HCT116 (cell line): ENCODE results near the gene BTF3.

Experiments
- CEBPB ChIP-seq: IDR thresholded peaks from 2 replicates; pipeline ENCODE4 v1.6.1; 2012; ENCODE audit warnings: low read depth
- CTCF ChIP-seq, 3 experiments: fragments of 200-600 bp in 1 of 3; sonication (generic) in 1 of 3; IDR thresholded peaks in 2 of 3; conservative IDR thresholded peaks in 1 of 3; 2 replicates each; pipeline ENCODE4 v1.5.1; 2012 to 2017; ENCODE audit warnings: low read depth in 2 of 3, low read length in 2 of 3, antibody characterized with exemption in 1 of 3, borderline replicate concordance in 1 of 3, control low read depth in 1 of 3, mild to moderate bottlenecking in 1 of 3, mixed read lengths in 1 of 3, mixed run types in 1 of 3, moderate library complexity in 1 of 3; ENCODE audit not compliant: insufficient read depth in 1 of 3
- EGR1 ChIP-seq: IDR thresholded peaks from 2 replicates; pipeline ENCODE4 v1.6.1; 2012; ENCODE audit warnings: low read depth
- EZH2 ChIP-seq: fragments of 200-600 bp; sonication (generic); IDR thresholded peaks from 2 replicates; pipeline ENCODE4 v1.6.1; 2017; ENCODE audit warnings: antibody characterized with exemption, mixed run types
- EZH2phosphoT487 ChIP-seq: fragments of 200-600 bp; IDR thresholded peaks from 2 replicates; pipeline ENCODE4 v1.6.1; 2018; ENCODE audit warnings: antibody characterized with exemption, borderline replicate concordance
- FOSL1 ChIP-seq: IDR thresholded peaks from 2 replicates; pipeline ENCODE4 v1.6.1; 2012; ENCODE audit warnings: low read depth
- POLR2A ChIP-seq: IDR thresholded peaks from 2 replicates; pipeline ENCODE4 v1.7.0; 2011; ENCODE audit warnings: borderline replicate concordance; ENCODE audit not compliant: insufficient read depth, insufficient read length; ENCODE audit errors: extremely low read depth
- SP1 ChIP-seq: IDR thresholded peaks from 2 replicates; pipeline ENCODE4 v1.6.1; 2012; ENCODE audit warnings: low read depth
- YY1 ChIP-seq: IDR thresholded peaks from 2 replicates; pipeline ENCODE4 v1.6.1; 2011; ENCODE audit warnings: low read length, low read depth, moderate library complexity, mild to moderate bottlenecking; ENCODE audit not compliant: insufficient replicate concordance; ENCODE audit errors: extremely low read depth
- ZNF274 ChIP-seq: fragments of 200-500 bp; sonication (Bioruptor generic); IDR thresholded peaks from 2 replicates; pipeline ENCODE4 v1.6.1; 2014; ENCODE audit warnings: mild to moderate bottlenecking, low read depth, low read length, inconsistent platforms
- TF ChIP-seq, protein P1 (sequence below): IDR thresholded peaks from 2 replicates; pipeline ENCODE4 v1.6.1; 2012
- TF ChIP-seq, protein P2 (sequence below): IDR thresholded peaks from 2 replicates; pipeline ENCODE4 v1.6.1; 2011; ENCODE audit warnings: mild to moderate bottlenecking, low read length, moderate library complexity; ENCODE audit not compliant: insufficient replicate concordance; ENCODE audit errors: extremely low read depth

DNA sequence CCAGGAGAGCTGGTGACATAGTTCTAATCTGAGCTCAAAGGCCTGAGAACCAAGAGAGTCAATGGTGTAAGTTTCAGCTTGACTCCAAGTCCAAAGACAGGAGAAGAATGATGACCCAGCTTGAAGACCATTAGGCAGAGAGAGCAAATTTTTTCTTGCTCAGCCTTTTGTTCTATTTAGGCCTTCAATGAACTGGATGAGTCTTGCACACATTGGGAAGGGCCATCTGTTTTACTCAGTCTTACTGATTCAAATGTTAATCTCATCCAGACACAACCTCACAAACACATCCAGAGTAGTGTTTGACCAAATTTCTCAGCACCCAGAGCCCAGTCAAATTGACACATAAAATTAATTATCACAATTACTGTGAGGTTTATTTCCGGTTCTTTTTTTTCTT, 7.1 kb upstream of the BTF3 start:
- TF ChIP-seq CTCF (IDR thresholded peaks at IDR 0.05 in 2 of 3, conservative IDR thresholded peaks at IDR 0.05 in 1 of 3; ENCODE audit: borderline replicate concordance in 1 of 3, insufficient read depth in 1 of 3, low read depth in 2 of 3, low read length in 2 of 3): no peak
- TF ChIP-seq POLR2A: no peak
- TF ChIP-seq, protein P1, sequence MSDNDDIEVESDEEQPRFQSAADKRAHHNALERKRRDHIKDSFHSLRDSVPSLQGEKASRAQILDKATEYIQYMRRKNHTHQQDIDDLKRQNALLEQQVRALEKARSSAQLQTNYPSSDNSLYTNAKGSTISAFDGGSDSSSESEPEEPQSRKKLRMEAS: no peak
- TF ChIP-seq CEBPB: no peak
- no peak for TF ChIP-seq EZH2phosphoT487
- no peak for TF ChIP-seq SP1
- no peak for TF ChIP-seq FOSL1
- TF ChIP-seq YY1: no peak
- TF ChIP-seq EZH2: no peak
- TF ChIP-seq, protein P2, sequence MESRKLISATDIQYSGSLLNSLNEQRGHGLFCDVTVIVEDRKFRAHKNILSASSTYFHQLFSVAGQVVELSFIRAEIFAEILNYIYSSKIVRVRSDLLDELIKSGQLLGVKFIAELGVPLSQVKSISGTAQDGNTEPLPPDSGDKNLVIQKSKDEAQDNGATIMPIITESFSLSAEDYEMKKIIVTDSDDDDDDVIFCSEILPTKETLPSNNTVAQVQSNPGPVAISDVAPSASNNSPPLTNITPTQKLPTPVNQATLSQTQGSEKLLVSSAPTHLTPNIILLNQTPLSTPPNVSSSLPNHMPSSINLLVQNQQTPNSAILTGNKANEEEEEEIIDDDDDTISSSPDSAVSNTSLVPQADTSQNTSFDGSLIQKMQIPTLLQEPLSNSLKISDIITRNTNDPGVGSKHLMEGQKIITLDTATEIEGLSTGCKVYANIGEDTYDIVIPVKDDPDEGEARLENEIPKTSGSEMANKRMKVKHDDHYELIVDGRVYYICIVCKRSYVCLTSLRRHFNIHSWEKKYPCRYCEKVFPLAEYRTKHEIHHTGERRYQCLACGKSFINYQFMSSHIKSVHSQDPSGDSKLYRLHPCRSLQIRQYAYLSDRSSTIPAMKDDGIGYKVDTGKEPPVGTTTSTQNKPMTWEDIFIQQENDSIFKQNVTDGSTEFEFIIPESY: no peak
- no peak for TF ChIP-seq ZNF274
- TF ChIP-seq EGR1: no peak
